Measurements from ENCODE around the gene NTNG1.

NTNG1 gene

GRCh38 chr1:107213225-107213624 is 72.4 kb downstream of the NTNG1 start:
- TF ChIP-seq CTCF (IDR thresholded peaks at IDR 0.05), result no peak

- no peak for TF ChIP-seq CTCF (IDR thresholded peaks at IDR 0.05)
Observed at GRCh38 chr1:107220036-107220435, 79.2 kb downstream of the NTNG1 start.

GRCh38 chr1:107225706-107226105 is 84.9 kb downstream of the NTNG1 start:
- TF ChIP-seq CTCF (IDR thresholded peaks at IDR 0.05), result no peak

- no peak for TF ChIP-seq CTCF (IDR thresholded peaks at IDR 0.05)
Observed at GRCh38 chr1:107228704-107229371, 88.0 kb downstream of the NTNG1 start.

- no peak for TF ChIP-seq CTCF (IDR thresholded peaks at IDR 0.05)
Observed at GRCh38 chr1:107229711-107230110, 88.9 kb downstream of the NTNG1 start.

GRCh38 chr1:107230121-107230520 is 89.3 kb downstream of the NTNG1 start:
- no peak for TF ChIP-seq CTCF (IDR thresholded peaks at IDR 0.05)

GRCh38 chr1:107231291-107231690 is 90.5 kb downstream of the NTNG1 start:
- no peak for TF ChIP-seq CTCF (IDR thresholded peaks at IDR 0.05)

- TF ChIP-seq CTCF (IDR thresholded peaks at IDR 0.05), result no peak
Observed at GRCh38 chr1:107232426-107232825, 91.6 kb downstream of the NTNG1 start.

Measured in LNCAP (cell line).